Small intestine (tissue), 7 donors: Measurements from ENCODE around the gene PPP2R5D. TPM values are rescaled to one million over a fixed set of nuclear protein-coding genes. Genes with fewer than 3 reads are reported as not detected.
A peak's percentile ranks its signal among the peaks of the same experiment; 100 is the strongest.
"Not testable (repeated sequence)": the region's sequence is repeated elsewhere in the genome, so short reads cannot be mapped to it uniquely, and the experiment has no call there.

Experiments used
- DNase-seq, 2 donors: peaks; one replicate each; pipeline versions ENCODE4 v3.0.0 to v3.0.0-alpha.2; 2013
- FAIRE-seq: peaks from 2 replicates; lab custom pipeline; 2012; peaks lifted over from hg19 to GRCh38; lab: Jason Lieb, UNC
- H3K27ac ChIP-seq, 3 donors: one replicate each; pipeline ENCODE4 v1.5.1; 2013; ENCODE audit warnings: low read length in 2 of 3, mild to moderate bottlenecking in 2 of 3, control low read depth in 1 of 3, inconsistent platforms in 1 of 3, low read depth in 1 of 3, moderate library complexity in 1 of 3
- H3K27me3 ChIP-seq, 3 donors: one replicate each; pipeline ENCODE4 v1.6.1; 2013; ENCODE audit warnings: low read length in 3 of 3, inconsistent platforms in 1 of 3; ENCODE audit not compliant: control insufficient read depth in 3 of 3, insufficient read depth in 3 of 3
- H3K36me3 ChIP-seq, 3 donors: one replicate each; pipeline ENCODE4 v1.6.1; 2013; ENCODE audit warnings: low read length in 3 of 3, inconsistent platforms in 1 of 3, low read depth in 1 of 3, mild to moderate bottlenecking in 1 of 3, moderate library complexity in 1 of 3; ENCODE audit not compliant: control insufficient read depth in 3 of 3, insufficient read depth in 2 of 3
- H3K4me1 ChIP-seq, 3 donors: one replicate each; pipeline ENCODE4 v1.6.1; 2013; ENCODE audit warnings: low read length in 2 of 3, inconsistent platforms in 1 of 3, low read depth in 1 of 3, mild to moderate bottlenecking in 1 of 3, moderate library complexity in 1 of 3; ENCODE audit not compliant: control insufficient read depth in 3 of 3, insufficient read depth in 2 of 3
- H3K4me3 ChIP-seq, 3 donors: one replicate each; pipeline ENCODE4 v1.5.1; 2013; ENCODE audit warnings: low read length in 3 of 3, control low read depth in 1 of 3, inconsistent platforms in 1 of 3, low read depth in 1 of 3, mild to moderate bottlenecking in 1 of 3, moderate library complexity in 1 of 3
- H3K9me3 ChIP-seq, 2 donors: one replicate each; pipeline ENCODE4 v1.6.1; 2013; ENCODE audit warnings: low read depth in 1 of 2, low read length in 1 of 2; ENCODE audit not compliant: control insufficient read depth in 2 of 2, insufficient read depth in 1 of 2
- WGBS, 3 donors: extraction: QIAGEN DNeasy Blood & Tissue Kit; methylation state at CpG; one replicate each; pipeline ENCODE4 v1.1.7; 2013; 5-methylcytosine and 5-hydroxymethylcytosine counted together
- polyA plus RNA-seq, 4 donors: library from polyadenylated mRNA; stranded (reverse) in 3 of 4; unstranded in 1 of 4; fragments of 200-250 nt in 3 of 4; fragments of 120-200 nt in 1 of 4; gene quantifications; one replicate each; pipeline versions ENCODE4 v1.2.1 to v1.2.3, GENCODE V29; 2013
- donor health status: healthy with polysubstance abuse.
- donor health status: control.
- donor health status: control.
- donor health status: Bipolar disorder and iron deficiency.
- donor health status: healthy.

Gene PPP2R5D
- polyA plus RNA-seq, 4 donors, result 44.2 to 96.8 (median 58.1) TPM

DNA sequence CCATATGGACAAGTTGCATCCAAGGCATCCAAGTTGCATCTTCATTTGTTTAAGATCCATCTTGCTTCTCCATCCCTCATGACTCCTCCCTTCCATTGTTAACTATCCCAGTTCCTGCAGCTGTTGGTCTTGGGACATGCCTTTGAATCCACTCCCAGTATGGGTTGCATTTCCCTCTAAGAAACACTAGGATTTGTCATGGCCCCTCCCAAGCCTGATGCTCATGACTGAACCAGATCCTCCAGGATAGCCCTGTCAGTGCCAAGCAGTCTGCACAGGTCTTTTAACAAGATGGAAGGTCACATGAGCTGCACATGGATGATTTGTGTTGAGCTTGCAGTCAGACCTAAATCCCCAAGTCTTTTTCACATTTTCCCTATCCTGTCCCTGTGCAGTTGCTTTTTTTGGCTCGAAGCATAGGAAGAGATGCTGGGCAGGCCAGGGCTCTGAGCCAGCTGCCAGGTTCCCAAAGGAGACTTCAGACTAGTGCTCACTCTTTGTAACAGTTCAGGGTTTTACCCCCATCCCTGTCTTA is 4.2 kb downstream of the PPP2R5D start:
- no peak overlapping the region for H3K4me3 ChIP-seq
- H3K9me3 ChIP-seq, result no peaks in the 10 kb centered on the region
- H3K27me3 ChIP-seq, result no peaks in the 10 kb centered on the region
- FAIRE-seq (no peak), DNase-seq (no peak)
- peak overlapping the region in 1 of 3 donors; percentile 80 for H3K27ac ChIP-seq
- H3K36me3 ChIP-seq, result peaks cover 0 to 38% (median 3%) of the 10 kb centered on the region in 3 donors
- H3K4me1 ChIP-seq, result peaks cover 0 to 57% (median 4%) of the 10 kb centered on the region in 3 donors
- 59 to 86% (median 70%) methylated on average over 1 of the region's 1 CpG for WGBS, 3 donors

DNA sequence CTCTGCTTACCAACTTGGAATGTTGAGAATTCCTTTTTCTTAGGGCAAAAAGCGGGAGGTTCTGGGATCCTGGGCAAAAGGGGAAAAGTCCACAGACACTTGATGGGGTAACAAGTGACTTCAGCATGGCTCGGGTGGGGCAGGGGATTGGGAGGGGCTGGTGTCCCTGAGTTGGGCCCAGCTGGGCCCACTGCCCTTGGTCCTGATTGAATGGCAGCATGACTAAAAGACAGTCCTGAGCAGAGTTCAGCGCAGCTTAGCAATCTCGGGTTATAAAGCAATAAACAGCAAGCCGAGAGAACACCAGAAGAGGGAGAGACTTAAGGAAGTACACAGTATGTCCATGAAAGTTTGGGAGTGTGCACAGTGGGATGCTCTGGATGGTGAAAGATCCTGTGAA is 5.6 kb downstream of the PPP2R5D start:
- Histone ChIP-seq H3K36me3 (peaks cover 0 to 50% (median 3%) of the 10 kb centered on the region in 3 donors), H3K27ac (peak overlapping the region; percentile 62 to 80 (median 69)), H3K4me1 (peaks cover 0 to 55% (median 4%) of the 10 kb centered on the region in 3 donors), H3K27me3 (no peaks in the 10 kb centered on the region), H3K9me3 (no peaks in the 10 kb centered on the region), H3K4me3 (no peak overlapping the region)
- WGBS, 3 donors, result 34 to 60% (median 41%) methylated on average over 5 of the region's 5 CpGs
- FAIRE-seq (no peak), DNase-seq (peak; percentile 89 to 96)

DNA sequence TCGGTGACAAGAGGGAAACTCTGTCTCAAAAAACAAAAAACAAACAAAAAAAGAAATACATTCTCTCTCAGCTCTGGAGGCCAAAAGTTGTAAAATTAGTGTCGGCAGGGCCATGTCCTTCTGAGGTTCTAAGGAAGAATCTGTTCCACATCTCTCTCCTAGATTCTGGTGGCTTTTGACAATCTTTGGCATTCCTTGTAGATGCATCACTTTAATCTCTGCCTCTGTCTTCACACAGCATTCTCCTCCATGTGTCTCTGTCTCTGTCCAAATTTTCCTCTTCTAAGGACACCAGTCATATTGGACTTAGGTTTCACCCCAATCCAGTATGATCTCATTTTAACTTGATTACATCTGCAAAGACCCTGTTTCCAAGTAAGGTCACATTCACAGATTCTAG is 9.1 kb downstream of the PPP2R5D start:
- H3K4me1 ChIP-seq, result peaks cover 0 to 33% (median 0%) of the 10 kb centered on the region in 3 donors
- no peaks in the 10 kb centered on the region for H3K9me3 ChIP-seq
- peaks cover 0 to 48% (median 3%) of the 10 kb centered on the region in 3 donors for H3K36me3 ChIP-seq
- 81 to 92% (median 92%) methylated on average over 2 of the region's 2 CpGs for WGBS, 3 donors
- no peak for DNase-seq
- FAIRE-seq, result no peak
- H3K27ac ChIP-seq, result no peak overlapping the region
- H3K27me3 ChIP-seq, result no peaks in the 10 kb centered on the region
- no peak overlapping the region for H3K4me3 ChIP-seq

DNA sequence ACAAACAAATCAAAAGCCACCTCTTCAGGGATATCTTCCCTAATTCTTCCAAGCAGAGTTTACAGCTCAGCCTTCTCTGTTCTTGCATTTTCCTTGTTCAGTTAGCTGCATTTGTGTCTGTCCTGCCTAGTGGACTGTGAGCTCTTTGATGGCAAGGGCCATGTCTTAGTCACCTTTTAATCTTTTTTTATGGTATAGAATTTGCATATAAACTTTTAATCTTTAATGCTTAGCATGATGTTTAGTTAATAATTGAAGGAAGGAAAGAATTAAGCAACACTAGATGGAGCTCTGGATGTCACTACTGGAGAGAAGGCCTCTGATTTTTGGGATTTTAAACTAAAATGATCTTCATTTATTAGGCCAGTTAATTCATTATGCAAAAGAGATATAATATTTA is 12.1 kb downstream of the PPP2R5D start:
- no peaks in the 10 kb centered on the region for H3K27me3 ChIP-seq
- peaks cover 0 to 7% (median 0%) of the 10 kb centered on the region in 3 donors for H3K4me1 ChIP-seq
- FAIRE-seq (peak; percentile 74), DNase-seq (peak; percentile 73 to 92)
- no peak overlapping the region for H3K4me3 ChIP-seq
- peak overlapping the region in 1 of 3 donors; percentile 39 for H3K27ac ChIP-seq
- no peaks in the 10 kb centered on the region for H3K9me3 ChIP-seq
- H3K36me3 ChIP-seq, result peaks cover 0 to 58% (median 2%) of the 10 kb centered on the region in 3 donors

DNA sequence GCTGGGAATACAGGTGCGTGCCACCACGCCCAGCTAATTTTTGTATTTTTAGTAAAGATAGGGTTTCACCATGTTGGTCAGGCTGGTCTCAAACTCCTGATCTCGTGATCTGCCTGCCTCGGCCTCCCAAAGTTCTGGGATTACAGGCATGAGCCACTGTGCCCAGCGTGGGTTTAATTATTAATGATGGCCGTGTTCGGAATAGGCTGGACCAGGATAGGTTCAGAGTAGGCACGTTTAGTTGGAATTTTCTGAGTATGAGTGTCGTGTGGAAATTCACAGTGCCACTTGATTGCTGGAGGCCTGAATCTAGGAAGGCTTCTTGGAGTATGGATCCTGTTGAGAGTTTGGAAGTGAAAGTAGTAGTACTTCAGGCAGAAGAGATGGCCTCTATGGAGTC is 13.8 kb downstream of the PPP2R5D start:
- WGBS, 3 donors, result 77 to 88% (median 82%) methylated on average over 9 of the region's 9 CpGs
- H3K4me1 ChIP-seq, H3K4me3 ChIP-seq, FAIRE-seq, H3K9me3 ChIP-seq, DNase-seq, H3K27ac ChIP-seq, H3K27me3 ChIP-seq: not testable (repeated sequence)
- H3K36me3 ChIP-seq, result peaks cover 0 to 63% (median 2%) of the 10 kb centered on the region in 3 donors

DNA sequence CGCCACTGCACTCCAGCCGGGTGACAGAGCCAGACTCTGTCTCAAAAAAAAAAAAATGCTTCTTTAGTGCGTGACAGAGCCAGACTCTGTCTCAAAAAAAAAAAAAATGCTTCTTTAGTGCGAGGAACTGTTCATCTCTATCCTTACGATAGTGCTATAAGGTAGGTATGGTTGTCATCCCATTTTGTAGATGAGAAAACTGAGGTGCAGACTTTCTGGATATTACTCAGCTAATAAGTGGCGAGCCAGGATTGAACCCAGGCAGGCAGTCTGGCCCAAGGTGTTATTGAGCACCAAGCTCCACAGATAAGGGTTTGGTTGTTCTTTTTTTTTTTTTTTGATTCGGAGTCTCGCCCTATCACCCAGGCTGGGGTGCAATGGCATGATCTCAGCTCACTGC is 17.5 kb downstream of the PPP2R5D start:
- 92 to 96% (median 94%) methylated on average over 8 of the region's 8 CpGs for WGBS, 3 donors
- no peaks in the 10 kb centered on the region for H3K4me1 ChIP-seq
- no peaks in the 10 kb centered on the region for H3K27me3 ChIP-seq
- H3K27ac ChIP-seq, result no peak overlapping the region
- peaks cover 6 to 64% (median 7%) of the 10 kb centered on the region in 3 donors for H3K36me3 ChIP-seq
- FAIRE-seq (no peak), DNase-seq (no peak)
- no peaks in the 10 kb centered on the region for H3K9me3 ChIP-seq
- no peak overlapping the region for H3K4me3 ChIP-seq

DNA sequence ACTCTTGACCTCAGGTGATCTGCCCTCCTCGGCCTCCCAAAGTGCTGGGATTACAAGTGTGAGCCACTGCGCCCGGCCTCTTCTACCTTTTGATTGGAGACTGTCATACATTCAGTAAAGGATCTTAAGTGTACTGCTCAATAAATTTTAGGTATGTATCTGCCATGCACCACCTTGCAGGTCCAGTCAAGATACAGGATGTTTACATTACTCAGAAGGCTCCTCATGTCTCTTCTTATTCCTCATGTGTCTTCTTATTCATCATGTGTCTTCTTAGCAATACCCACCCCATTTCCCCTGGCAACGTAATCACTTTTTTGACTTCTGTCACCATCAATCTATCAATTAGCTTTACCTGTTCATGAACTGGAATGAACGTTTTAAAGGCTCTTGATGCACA is 21.5 kb downstream of the PPP2R5D start:
- FAIRE-seq, result no peak

DNA sequence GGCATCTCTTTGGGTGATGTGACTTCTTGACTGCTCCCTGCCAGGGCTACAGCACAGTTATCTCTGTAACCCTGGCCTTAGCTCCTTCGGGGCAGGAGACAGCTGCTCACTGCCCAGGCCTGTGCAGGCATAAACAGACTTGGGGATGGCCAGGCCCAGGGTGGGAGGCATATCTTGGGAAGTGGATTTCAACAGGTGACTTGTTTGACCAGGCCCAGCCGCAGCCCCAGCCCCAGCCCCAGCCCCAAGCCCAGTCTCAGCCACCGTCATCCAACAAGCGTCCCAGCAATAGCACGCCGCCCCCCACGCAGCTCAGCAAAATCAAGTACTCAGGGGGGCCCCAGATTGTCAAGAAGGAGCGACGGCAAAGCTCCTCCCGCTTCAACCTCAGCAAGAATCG is 21.9 kb downstream of the PPP2R5D start:
- H3K27ac ChIP-seq, result no peak overlapping the region
- H3K4me1 ChIP-seq, result no peaks in the 10 kb centered on the region
- FAIRE-seq (no peak), DNase-seq (no peak)
- 95 to 98% (median 97%) methylated on average over 11 of the region's 11 CpGs for WGBS, 3 donors
- peaks cover 26 to 78% (median 28%) of the 10 kb centered on the region in 3 donors for H3K36me3 ChIP-seq
- no peaks in the 10 kb centered on the region for H3K27me3 ChIP-seq
- H3K4me3 ChIP-seq, result no peak overlapping the region
- H3K9me3 ChIP-seq, result no peaks in the 10 kb centered on the region

More for the DNA sequence above, 21.5 kb downstream of the PPP2R5D start:
- 89 to 92% (median 91%) methylated on average over 5 of the region's 5 CpGs for WGBS, 3 donors
- Histone ChIP-seq H3K4me1 (no peaks in the 10 kb centered on the region), H3K27me3 (no peaks in the 10 kb centered on the region), H3K27ac (no peak overlapping the region), H3K9me3 (no peaks in the 10 kb centered on the region), H3K4me3 (no peak overlapping the region), H3K36me3 (peaks cover 22 to 74% (median 25%) of the 10 kb centered on the region in 3 donors)
- DNase-seq, result no peak

DNA sequence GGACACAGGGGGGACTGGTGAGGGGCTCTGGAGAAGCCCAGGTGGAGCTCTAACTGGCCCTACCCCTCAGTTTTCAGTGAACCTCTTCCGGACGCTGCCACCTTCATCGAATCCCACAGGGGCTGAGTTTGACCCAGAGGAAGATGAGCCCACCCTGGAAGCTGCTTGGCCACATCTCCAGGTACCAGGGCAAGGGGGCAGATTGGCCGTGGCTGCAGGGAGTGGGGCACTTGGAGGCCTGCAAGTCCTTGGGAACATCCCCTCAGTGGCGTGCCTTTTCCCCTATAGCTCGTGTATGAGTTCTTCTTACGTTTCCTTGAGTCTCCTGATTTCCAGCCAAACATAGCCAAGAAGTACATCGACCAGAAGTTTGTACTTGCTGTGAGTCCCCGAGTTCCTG is 22.8 kb downstream of the PPP2R5D start:
- Histone ChIP-seq H3K4me1 (no peaks in the 10 kb centered on the region), H3K9me3 (no peaks in the 10 kb centered on the region), H3K27ac (no peak overlapping the region), H3K27me3 (no peaks in the 10 kb centered on the region), H3K4me3 (no peak overlapping the region), H3K36me3 (peaks cover 32 to 81% (median 33%) of the 10 kb centered on the region in 3 donors)
- DNase-seq (no peak), FAIRE-seq (no peak)
- 91 to 93% (median 93%) methylated on average over 9 of the region's 9 CpGs for WGBS, 3 donors
